T-helper 1 cell (primary cell): ENCODE data around the gene BRD7.
"Not testable (repeated sequence)": the region's sequence is repeated elsewhere in the genome, so short reads cannot be mapped to it uniquely, and the experiment has no call there.

ENCODE experiments used
- DNase-seq, 5 donors: peaks; one replicate each; pipeline ENCODE4 v3.0.0-alpha.2; 2012 to 2020

The BRD7 gene

DNA sequence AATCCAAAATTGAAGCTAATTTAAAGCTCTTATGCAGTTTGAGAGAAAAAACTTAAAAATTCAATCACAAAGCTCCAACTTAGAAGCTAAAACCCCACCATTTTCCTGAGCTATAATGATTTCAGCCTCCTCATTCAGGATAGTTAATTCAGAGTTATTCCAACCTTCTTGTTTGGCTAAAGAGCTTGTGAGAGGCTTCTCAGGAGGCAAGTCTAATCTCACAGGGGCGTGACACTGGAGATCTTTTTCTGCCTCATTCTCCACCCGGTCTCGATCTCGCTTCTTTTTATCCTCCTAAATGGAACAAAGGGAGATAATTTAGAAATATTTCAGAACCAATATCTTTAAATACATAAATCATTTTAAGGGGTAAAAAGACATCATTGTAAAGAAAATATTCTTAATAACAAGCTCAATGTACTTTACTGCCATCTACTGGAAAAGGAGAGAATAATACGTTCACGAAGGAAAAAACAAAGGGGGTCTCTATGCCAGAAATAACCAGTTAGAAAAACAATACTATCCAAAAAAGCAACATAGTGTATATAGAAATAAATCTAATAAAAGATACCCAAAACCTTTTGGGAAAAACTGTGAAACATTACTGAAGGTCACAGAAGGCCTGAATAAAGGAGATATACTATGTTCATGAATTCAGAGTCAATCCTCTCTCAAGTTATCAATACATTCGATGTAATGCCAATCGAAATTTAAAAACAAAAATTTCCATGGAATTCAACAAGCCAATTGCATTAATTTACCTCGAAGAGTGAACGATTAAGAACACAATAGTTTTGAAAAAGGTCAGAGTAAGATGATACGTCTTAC lies 13.9 kb downstream of the BRD7 start:
- peak in 1 of 5 donors; percentile 19 for DNase-seq

DNA sequence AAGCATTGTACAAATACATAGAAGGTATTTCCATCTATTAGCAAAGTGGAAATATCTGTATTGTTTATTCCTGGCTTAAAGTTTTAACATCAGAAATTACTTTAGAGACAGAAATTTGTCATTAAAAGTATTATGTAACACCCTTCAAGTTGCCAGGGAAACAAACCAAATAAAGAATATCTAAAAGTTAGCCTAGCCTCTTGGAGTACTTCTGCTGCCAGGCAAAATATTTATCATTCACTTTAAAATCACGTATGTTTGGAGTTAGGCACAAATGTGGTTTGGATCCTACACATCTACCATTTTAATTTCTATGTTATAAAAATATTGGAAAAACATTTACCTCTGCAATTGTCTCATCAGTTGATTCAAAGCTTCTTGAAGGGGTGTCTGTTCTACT lies 14.7 kb downstream of the BRD7 start:
- DNase-seq, result no peak

DNA sequence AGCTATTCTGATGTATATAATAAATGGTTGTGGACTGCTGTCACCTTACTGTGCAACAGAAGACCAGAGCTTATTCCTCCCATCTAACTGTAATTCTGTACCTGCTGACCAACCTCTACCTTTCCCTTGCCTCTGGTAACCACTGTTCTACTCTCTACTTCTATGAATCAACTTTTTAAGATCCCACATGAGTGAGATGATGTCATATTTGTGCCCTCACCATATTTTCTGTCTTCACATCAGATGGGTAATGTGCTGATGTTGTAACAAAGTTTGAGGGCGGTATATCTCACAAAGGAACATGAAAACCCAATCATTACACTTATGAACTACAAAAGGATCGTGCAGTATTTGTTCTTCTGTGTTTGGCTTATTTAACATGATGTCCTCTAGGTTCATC lies 16.8 kb downstream of the BRD7 start:
- no peak for DNase-seq

DNA sequence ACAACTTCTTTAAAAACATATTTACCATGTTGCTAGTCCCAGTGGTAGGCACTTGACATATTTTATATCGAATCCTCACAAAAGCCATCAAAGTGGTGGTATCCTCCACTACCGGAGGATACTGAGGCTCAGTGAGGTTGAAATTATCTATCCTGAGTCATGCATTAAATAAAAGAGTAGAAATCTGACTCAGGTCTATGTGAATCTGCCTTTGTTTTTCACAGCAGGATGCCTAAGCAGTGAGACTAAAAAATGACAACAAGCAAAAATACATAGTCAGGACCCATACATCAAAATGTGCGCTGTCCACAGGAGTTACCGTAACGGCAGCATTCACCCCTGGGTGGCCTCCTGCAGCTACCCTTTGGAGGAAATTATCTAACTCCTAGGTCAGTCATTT lies 17.7 kb downstream of the BRD7 start:
- DNase-seq, result no peak

DNA sequence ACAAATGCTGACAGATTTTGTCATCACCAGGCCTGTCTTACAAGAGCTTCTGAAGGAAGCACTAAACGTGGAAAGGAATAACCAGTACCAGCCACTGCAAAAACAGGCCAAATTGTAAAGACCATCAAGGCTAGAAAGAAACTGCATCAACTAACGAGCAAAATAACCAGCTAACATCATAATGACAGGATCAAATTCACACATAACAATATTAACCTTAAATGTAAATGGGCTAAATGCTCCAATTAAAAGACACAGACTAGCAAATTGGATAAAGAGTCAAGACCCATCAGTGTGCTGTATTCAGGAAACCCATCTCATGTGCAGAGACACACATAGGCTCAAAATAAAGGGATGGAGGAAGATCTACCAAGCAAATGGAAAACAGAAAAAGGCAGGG lies 23.6 kb downstream of the BRD7 start:
- DNase-seq, result not testable (repeated sequence)

DNA sequence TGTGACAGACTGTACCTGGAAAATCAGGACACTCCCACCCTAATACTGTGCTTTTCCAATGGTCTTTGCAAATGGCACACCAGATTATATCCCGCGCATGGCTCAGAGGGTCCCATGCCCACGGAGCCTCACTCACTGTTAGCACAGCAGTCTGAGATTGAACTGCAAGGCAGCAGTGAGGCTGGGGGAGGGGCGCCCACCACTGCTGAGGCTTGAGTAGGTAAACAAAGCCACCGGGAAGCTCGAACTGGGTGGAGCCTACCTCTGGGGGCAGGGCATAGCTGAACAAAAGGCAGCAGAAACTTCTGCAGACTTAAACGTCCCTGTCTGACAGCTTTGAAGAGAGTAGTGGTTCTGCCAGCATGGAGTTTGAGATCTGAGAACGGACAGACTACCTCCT lies 25.2 kb downstream of the BRD7 start:
- not testable (repeated sequence) for DNase-seq

DNA sequence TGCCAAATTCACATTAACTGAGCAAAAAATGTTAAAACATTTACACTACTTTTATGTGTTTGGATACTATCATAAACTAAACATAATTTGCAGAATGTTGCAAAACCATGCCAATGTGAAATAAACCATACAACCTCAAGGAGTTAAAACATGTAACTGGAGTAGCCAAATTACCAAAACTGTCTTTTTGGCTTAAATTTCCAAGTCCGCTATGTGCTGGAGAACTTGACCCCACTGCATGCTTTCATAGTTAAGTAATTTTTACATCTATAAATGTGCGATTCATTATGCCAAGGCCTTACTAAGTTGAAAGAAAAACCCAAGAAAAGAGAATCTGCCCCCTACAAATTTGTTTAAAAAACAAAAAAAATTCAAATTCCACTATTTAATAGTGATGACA lies 28.2 kb downstream of the BRD7 start:
- DNase-seq, result no peak

DNA sequence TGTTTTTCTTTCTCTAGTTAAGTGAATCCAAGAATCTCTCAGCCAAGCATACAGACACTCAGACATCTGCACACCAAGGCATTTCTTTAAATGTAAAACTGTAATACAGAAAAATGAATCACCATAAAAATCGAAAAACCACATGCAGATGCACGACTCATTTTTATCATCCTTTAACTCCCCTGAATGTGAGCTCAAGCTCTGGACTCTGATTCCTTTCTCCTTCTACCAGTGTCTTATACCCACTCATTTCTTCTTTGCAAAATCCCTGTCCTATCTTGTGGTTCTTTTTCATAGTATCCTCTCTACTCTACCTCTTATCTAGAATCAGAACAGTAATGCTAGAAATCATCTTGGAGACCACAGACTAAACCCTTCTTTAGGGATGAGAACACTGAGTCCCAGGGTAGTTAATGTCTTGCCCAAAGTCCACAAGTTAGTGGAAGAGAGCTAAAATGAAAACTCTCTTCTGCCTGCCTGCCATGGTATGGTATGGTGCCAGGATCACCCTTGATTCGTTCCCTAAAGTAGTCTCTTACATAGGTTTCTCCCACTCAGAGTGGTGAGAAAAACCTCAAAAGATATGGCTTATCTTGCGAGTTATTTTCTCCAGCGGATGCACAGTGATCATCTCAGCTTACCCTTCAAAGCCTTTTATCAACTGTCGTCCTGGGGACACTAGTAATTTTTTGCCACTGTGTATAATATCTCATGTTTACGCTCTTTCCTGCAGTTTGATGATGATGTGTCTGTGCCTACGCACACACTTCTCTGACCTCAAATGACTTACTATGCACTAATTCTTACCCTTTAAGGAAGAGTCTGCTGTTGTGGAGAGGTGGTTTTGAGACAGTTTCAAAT lies 30.2 kb downstream of the BRD7 start:
- DNase-seq, result peak in 1 of 5 donors; percentile 73

DNA sequence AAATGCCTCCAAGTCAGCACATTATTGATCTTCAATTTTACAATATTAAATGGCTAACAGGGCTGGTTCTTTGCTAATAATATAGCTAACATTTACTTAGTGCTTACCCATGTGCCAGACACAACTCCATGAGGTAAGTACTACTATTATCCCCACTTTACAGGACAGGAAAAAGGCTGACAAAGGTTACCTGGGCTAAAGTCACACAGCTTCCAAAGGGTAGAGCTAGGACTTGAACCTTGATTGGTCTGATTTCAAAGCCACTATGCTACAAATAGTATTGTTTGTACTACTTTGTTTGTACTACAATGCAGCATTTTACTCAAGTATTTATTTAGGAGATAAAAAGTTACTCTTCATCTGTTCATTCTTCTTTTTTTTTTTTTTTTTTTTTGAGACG lies 31.9 kb downstream of the BRD7 start:
- no peak for DNase-seq

DNA sequence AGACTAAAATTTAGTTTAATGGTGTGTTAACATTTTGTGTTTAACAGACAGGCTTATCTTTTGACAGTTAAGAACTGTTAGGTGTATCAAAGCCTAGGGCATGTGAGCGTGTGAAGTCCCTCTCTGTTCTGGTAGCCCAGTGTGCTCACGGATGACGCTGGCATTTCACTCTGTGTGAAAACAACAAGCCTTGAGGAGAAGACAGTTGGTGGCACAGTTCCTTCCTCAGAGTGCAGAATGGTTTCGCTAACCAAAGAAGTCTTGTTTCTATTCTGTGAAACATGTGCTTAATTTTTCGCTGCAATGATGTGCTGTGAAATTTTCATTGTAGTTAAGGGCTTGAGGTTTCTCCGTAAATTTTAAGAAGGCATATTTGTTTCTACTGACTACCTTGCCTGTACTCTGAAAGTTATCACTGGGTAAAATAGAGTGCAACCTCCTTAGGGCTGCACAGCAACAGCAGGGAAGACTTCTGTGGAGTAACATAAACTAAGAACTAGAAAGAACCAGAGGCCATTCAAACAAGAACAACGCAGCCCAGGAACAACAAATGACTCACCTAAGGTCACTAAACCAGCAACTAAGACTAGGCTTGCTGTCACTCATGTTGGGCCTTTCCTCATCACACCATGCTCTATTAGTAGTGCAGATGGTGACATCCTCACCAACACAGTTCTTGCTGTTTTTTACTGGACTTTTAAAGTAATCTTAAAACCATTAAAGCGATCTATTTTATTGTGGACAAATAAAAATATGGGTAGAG lies 33.4 kb downstream of the BRD7 start:
- DNase-seq, result peak in 3 of 5 donors; percentile 35 to 78 (median 41)

DNA sequence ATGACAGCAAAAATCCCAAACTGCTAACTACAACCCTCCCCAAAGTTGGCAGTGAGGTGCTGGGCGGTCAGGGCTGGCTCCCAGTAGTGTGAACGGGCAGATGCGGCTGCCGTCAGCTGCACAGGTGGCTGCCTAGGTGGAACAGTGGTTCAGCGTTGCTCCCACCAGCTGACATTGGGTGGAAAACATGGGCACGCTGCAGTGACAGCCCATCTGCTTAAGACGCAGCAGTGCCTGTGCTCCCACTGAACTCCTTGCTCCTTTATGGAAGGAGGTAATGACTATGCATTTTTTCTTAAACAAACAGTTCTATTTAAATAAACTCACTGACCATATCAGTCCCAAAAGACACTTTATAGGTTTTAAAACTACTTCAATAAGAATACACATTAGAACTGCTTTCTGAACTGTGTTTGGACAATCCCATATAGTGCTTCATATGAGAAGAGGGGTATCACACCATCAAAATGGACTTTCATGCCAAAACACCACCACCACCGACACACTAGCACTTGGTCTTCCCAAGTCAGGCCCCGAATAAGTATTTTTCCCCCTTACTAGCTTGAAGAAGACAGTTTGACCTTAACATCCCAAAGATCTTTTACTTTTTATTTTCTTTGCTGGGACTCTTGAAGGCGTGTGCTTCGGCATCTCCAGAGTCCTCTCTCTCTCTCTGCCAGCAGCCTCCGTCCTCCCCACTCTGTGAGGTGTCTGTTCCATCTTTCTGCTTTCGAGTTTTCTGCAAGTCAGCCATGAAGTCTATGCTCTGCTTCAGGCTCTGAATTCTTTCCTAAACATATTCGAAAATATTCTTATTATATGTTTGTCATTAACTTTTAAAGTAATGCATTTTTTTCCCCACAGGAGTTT lies 34.4 kb downstream of the BRD7 start:
- no peak for DNase-seq

DNA sequence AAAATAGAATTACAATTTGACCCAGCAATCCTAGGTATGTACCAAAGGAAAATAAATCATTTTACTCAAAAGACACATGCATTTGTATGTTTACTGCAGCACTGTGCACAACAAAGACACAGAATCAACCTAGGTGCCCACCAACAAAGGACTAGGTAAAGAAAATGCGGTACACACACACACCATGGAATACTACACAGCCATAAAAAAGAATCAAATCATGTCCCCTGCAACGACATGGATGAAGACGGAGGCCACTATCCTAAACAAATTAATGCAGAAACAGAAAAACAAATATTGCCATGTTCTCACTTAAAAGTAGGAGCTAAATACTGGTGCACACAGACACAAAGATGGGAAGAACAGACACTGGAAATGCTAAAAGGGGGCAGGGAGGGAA lies 36.2 kb downstream of the BRD7 start:
- no peak for DNase-seq

DNA sequence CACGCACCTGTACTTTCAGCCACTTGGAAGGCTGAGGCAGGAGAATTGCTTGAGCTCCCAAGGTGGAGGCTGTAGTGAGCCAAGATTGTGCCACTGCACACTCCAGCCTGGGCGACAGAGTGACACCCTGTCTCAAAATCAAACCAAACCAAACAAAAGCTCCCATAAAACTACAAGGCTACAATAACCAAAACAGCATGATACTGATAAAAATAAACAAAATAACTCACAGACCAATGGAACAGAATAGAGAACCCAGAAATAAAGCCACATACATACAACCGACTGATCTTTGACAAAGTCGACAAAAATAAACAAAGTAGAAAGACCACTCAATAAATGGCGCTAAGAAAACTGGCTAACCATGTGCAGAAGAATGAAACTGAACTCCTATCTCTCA lies 37.2 kb downstream of the BRD7 start:
- DNase-seq, result no peak

DNA sequence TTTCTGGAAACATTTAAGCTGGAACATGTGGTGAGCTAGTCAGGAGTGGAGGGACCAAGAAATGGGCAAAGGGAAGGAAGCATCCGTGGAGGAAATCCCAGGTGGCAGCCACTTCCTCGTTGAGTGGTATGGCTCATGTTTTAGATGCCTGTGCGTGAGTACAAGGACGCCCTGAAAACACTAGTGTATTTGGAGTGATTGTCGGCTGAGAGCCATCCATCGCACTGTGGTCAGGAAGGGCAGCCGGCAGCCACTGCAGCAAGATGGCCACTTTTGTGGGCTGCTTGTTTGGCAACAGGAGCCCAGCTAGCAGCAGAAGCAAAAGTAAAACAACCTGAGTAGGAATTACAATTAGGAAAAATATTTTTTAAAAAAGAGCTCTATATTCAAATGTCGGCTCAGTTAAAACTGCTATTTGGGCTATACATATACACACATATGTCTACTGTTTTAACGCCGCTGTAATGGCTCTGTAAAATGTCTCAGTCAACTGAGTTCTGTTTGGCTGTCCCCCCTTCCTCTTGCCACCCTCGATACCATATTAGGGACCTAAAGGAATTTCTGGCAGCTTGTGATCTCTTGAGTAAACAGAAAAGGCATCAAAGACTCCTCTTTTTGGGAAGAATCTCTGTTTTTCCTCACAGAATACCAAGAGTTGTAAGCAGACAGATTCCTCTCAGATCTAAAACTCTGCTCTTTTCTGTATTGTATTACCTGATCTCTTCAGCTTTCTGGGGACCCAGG lies 39.2 kb downstream of the BRD7 start:
- no peak for DNase-seq

DNA sequence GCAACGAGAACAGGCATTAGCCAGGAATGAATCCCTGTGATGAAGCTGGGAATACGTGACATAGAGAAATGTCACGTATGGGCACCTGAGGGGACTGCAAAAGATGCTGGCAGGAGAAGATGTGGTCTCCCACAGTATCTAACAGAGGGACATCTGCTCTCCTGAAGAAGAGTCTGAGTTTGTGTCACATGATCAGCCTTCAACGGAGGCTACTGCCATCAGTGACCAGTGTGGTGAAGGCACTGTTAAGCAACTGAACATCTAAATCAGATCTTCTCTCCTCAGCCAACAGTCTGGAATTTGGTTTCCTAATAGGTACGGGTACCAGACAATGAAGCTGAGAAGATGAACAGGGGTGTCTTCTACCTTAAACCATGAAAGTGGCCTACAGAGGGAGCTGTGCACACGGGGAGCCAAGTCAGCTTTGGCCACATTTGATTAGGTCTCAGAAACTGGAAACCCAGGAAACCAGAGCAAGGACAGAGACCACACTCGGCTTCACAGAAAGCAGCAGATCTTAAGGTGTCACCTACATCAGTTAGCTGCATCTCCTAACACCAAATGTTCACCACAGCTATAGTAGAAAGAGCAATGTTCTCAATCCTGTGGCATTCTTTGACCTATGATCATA lies 41.8 kb downstream of the BRD7 start:
- peak; percentile 45 to 87 (median 59) for DNase-seq

DNA sequence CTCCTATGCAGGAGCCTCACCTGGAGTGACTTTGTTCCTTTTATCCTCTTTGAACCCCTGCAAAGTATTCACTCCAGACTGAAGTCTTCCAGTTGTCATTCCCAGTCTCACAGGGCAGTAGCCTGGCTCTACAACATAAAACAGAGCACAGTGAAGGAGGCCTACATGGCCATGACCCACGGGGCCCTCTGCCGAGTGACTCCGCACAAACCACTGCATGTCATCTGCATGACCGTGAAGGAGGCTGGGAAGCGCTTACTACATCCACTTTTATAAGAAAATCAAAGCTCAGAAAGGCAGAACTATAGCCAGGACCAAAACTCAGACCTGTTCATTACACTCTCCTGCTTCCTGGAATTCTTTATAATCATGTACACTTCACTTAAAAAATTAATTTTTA lies 42.5 kb downstream of the BRD7 start:
- no peak for DNase-seq

DNA sequence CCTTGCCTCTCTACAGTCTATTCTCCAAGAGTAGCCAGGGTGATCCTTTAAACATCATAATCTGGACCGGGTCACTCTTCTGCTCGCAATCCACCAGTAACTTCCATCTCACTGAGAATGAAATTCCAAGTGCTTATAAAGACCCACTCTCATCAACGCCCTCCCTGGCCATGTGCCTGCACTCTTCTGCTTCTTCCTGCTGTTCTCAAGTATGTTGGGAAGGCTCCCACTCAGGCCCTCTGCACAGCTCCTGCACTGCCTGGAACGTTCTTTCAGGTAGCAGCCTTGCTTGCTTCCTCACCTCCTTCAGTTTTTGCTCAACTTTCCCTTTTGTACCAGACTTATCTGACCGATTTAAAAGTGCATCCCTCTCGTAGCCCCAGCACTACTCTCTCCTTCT lies 44.4 kb downstream of the BRD7 start:
- no peak for DNase-seq

DNA sequence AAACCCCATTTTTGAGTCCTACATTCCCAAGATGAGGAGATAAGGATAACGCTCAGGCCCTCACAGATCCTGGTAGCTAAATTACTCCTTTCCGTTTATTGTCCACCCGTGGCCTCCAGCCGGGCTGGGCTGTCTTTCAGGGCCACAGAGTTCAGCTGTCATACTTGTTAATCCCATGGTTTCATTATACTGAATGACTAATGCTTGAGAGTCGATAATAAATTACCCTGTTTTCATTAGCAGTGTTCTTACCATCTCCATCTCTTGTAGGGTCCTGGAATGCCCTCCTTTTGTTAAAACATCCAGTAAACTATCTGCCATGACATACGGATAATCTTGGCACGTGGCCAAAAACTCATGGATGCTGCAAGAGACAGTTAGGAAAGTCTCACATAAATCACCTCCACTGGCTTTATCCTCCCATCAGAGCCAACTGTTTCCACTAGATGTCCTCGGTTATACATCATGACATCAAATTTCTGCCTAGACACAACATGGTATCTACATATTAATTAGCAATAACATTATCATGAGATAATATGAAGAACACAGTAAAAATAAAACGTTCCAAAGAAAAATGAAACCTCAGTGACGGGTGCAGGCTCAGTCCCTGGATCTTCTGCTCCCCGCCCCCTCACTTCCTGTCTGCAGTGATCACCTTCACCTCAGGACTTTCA lies 45.3 kb downstream of the BRD7 start:
- DNase-seq, result no peak

DNA sequence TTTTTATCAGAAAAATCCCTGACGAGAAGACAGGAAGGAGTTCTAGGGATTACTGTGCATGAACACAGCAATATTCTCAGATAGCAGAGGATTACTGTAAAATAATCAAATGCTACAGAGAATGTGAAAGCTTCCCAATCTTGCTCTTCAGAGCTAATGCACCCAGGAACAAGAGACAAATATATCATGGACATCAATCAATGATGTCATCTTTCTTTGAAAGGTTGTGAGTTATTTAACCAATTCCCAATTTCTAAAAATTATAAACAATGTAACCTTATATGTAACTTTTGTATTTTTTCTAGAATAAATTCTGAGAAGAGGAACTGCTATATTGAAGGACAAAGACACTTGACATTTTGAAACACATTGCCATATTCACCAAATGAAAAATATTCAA lies 46.5 kb downstream of the BRD7 start:
- no peak for DNase-seq

DNA sequence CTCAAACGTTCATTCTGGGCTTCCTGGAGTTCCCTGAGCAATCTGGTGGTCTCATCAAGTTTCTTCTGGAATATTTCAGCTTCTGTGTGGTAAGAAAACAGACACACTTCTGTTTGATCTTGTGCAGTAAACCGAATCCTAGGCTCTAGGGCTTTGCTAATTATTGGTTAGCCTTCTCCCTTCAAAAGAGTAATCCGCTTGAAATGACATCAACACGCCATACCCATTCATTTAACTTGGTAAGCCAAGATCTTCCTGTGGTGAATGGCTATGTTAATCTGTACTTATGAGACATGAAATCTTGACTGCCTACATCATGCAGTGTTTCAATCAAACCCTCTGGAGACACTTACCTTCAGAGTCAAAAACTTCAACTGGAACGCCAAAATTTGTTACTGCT lies 48.5 kb downstream of the BRD7 start:
- no peak for DNase-seq
